Panc1 (cell line): ENCODE results near the gene TIAL1.

Experiments
- CTCF ChIP-seq: fragments of 450-650 bp; IDR thresholded peaks from 2 replicates; pipeline ENCODE4 v1.5.1; 2017; ENCODE audit warnings: mild to moderate bottlenecking
- POLR2AphosphoS5 ChIP-seq: IDR thresholded peaks from 2 replicates; pipeline ENCODE4 v1.6.1; 2012; ENCODE audit warnings: mild to moderate bottlenecking, low read depth, low read length, moderate library complexity
- REST ChIP-seq, 2 experiments: IDR thresholded peaks; 2 replicates each; pipeline ENCODE4 v1.6.1; 2011 to 2012; ENCODE audit warnings: low read depth in 2 of 2, control low read depth in 1 of 2, low read length in 1 of 2, mild to moderate bottlenecking in 1 of 2, moderate library complexity in 1 of 2; ENCODE audit not compliant: insufficient read depth in 1 of 2
- SIN3A ChIP-seq: IDR thresholded peaks from 2 replicates; pipeline ENCODE4 v1.6.1; 2012; ENCODE audit warnings: low read depth, mild to moderate bottlenecking, low read length, moderate library complexity, borderline replicate concordance; ENCODE audit not compliant: insufficient read depth
- TCF7L2 ChIP-seq: IDR thresholded peaks from 2 replicates; pipeline ENCODE4 v1.6.1; 2011; ENCODE audit warnings: mild to moderate bottlenecking, low read depth, low read length, inconsistent platforms

GRCh38 chr10:119643306-119644204, 46.8 kb upstream of the TIAL1 start:
- TF ChIP-seq CTCF (no peak), POLR2AphosphoS5 (no peak), REST (IDR thresholded peaks at IDR 0.05; ENCODE audit: insufficient read depth in 1 of 2, low read depth in 2 of 2, low read length in 1 of 2) (no peak), SIN3A (no peak), TCF7L2 (no peak)
